Caco-2 (cell line): ENCODE measurements around the gene STIM2. TPM values are rescaled to one million over a fixed set of nuclear protein-coding genes. Genes with fewer than 3 reads are reported as not detected.

Experiments
- BruUV-seq: library from RNA; stranded (reverse); fragments of 400-500 nt; replicated peaks from 2 replicates; lab custom pipeline; 2021; lab: Mats Ljungman, UMichigan
- CTCF ChIA-PET: fragments of 300-600 bp; sonication (Branson Sonifier 250); formaldehyde crosslinking; loops from one replicate; lab custom pipeline; 2022; ENCODE audit warnings: antibody characterized with exemption; lab: Charles Lee
- POLR2A ChIA-PET: fragments of 300-600 bp; sonication (Branson Sonifier 250); formaldehyde crosslinking; loops from one replicate; lab custom pipeline; 2022; ENCODE audit warnings: antibody characterized with exemption; lab: Charles Lee
- DNase-seq, 2 experiments: peaks; one replicate each; pipeline versions ENCODE4 v3.0.0 to v3.0.0-alpha.2; 2020 to 2022
- H3K27me3 ChIP-seq: replicated peaks from 2 replicates; pipeline ENCODE4 v1.6.0; 2011; ENCODE audit warnings: low read length; ENCODE audit not compliant: control insufficient read depth, insufficient read depth
- H3K36me3 ChIP-seq: 2 replicates; pipeline ENCODE4 v1.5.1; 2011; ENCODE audit warnings: low read length; ENCODE audit not compliant: control insufficient read depth, insufficient read depth
- H3K4me1 ChIP-seq: fragments of 250-450 bp; sonication (Bioruptor Pico); 2 replicates; pipeline ENCODE4 v1.5.1; 2020; ENCODE audit warnings: mild to moderate bottlenecking
- H3K4me3 ChIP-seq: 2 replicates; pipeline ENCODE4 v1.5.1; 2011; ENCODE audit warnings: low read depth, mild to moderate bottlenecking, control low read depth, low read length
- H3K9me3 ChIP-seq: fragments of 250-450 bp; sonication (Bioruptor Pico); 2 replicates; pipeline ENCODE4 v1.5.1; 2020; ENCODE audit warnings: mild to moderate bottlenecking, moderate library complexity
- H3K27ac Mint-ChIP-seq: one replicate; pipeline ENCODE4 v1.8.0; 2022; ENCODE audit warnings: mixed read lengths; ENCODE audit not compliant: unreplicated experiment
- H3K27me3 Mint-ChIP-seq: one replicate; pipeline ENCODE4 v1.8.0; 2022; ENCODE audit warnings: mixed read lengths; ENCODE audit not compliant: insufficient read depth, unreplicated experiment
- H3K36me3 Mint-ChIP-seq: one replicate; pipeline ENCODE4 v1.8.0; 2022; ENCODE audit warnings: mild to moderate bottlenecking, mixed read lengths; ENCODE audit not compliant: insufficient read depth, unreplicated experiment
- H3K4me1 Mint-ChIP-seq: one replicate; pipeline ENCODE4 v1.8.0; 2022; ENCODE audit warnings: low read depth, mixed read lengths; ENCODE audit not compliant: unreplicated experiment
- H3K4me3 Mint-ChIP-seq: one replicate; pipeline ENCODE4 v1.8.0; 2022; ENCODE audit warnings: mild to moderate bottlenecking, moderate library complexity, mixed read lengths; ENCODE audit not compliant: unreplicated experiment
- H3K9me3 Mint-ChIP-seq: one replicate; pipeline ENCODE4 v1.8.0; 2022; ENCODE audit warnings: mixed read lengths; ENCODE audit not compliant: unreplicated experiment
- intact Hi-C: fragments of 100-400 bp; cut with micrococcal nuclease; formaldehyde crosslinking; loops from one replicate; pipeline ENCODE4 v1.10.0; 2022; ENCODE audit not compliant: unreplicated experiment
- total RNA-seq: library from RNA; stranded (reverse); gene quantifications from 2 replicates; pipeline ENCODE4 v1.2.3, GENCODE V29; 2022
- TF ChIP-seq, protein P1 (sequence below), 2 experiments: fragments of 200-600 bp in 1 of 2; IDR thresholded peaks; 1 replicate in 1 of 2; 2 replicates in 1 of 2; pipeline versions ENCODE4 v1.5.1 to v1.8.0; 2011 to 2022; ENCODE audit warnings: antibody characterized with exemption in 1 of 2, control low read depth in 1 of 2, inconsistent platforms in 1 of 2, low read depth in 1 of 2, low read length in 1 of 2, mild to moderate bottlenecking in 1 of 2, moderate library complexity in 1 of 2; ENCODE audit not compliant: insufficient read depth in 1 of 2, severe bottlenecking in 1 of 2, unreplicated experiment in 1 of 2

Gene STIM2
- total RNA-seq, 1 experiment from 2014 or later, result 27.2 TPM

GRCh38 chr4:26945794-26946193 lies 85.2 kb downstream of the STIM2 start:
- BruUV-seq, result no TSS peak
- Histone ChIP-seq H3K9me3 (no peaks in the 10 kb centered on the region), H3K4me1 (no peaks in the 10 kb centered on the region), H3K4me3 (no peak overlapping the region), H3K27me3 (no peaks in the 10 kb centered on the region), H3K36me3 (no peaks in the 10 kb centered on the region)
- ChIA-PET POLR2A (no interaction called here), CTCF (no interaction called here)
- no peak overlapping the region for H3K27ac Mint-ChIP-seq
- DNase-seq, result no peak
- H3K4me1 Mint-ChIP-seq, result no peaks in the 10 kb centered on the region
- no peaks in the 10 kb centered on the region for H3K9me3 Mint-ChIP-seq
- no peaks in the 10 kb centered on the region for H3K36me3 Mint-ChIP-seq
- H3K27me3 Mint-ChIP-seq, result no peaks in the 10 kb centered on the region
- H3K4me3 Mint-ChIP-seq, result no peak overlapping the region
- intact Hi-C loops, result no loop called here
- TF ChIP-seq, protein P1, sequence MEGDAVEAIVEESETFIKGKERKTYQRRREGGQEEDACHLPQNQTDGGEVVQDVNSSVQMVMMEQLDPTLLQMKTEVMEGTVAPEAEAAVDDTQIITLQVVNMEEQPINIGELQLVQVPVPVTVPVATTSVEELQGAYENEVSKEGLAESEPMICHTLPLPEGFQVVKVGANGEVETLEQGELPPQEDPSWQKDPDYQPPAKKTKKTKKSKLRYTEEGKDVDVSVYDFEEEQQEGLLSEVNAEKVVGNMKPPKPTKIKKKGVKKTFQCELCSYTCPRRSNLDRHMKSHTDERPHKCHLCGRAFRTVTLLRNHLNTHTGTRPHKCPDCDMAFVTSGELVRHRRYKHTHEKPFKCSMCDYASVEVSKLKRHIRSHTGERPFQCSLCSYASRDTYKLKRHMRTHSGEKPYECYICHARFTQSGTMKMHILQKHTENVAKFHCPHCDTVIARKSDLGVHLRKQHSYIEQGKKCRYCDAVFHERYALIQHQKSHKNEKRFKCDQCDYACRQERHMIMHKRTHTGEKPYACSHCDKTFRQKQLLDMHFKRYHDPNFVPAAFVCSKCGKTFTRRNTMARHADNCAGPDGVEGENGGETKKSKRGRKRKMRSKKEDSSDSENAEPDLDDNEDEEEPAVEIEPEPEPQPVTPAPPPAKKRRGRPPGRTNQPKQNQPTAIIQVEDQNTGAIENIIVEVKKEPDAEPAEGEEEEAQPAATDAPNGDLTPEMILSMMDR (IDR thresholded peaks at IDR 0.05; ENCODE audit: insufficient read depth in 1 of 2, low read depth in 1 of 2, low read length in 1 of 2, severe bottlenecking in 1 of 2, unreplicated experiment in 1 of 2), result no peak

DNA sequence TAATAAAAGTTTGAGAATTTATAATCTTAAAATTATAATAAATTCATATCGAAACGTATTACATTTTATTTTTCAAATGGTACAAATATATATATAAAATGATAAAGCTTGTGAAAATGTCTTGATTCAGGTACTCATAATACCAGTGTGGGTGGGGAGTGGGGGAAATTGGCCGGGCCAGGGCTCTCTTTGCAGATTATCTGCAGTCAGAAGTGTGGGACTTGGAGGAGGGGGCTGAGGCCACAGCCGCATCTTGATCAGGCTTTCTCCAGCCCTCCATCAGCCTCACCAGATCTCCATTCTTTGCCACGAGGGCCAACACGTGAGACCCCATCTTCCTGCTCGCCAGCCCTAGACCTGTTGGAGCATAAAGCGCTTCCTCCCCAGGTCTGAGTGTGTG lies 86.7 kb downstream of the STIM2 start:
- intact Hi-C loops, result no loop called here
- ChIA-PET POLR2A (no interaction called here), CTCF (no interaction called here)
- H3K4me3 Mint-ChIP-seq, result no peak overlapping the region
- H3K9me3 ChIP-seq, result no peaks in the 10 kb centered on the region
- H3K27me3 Mint-ChIP-seq, result no peaks in the 10 kb centered on the region
- H3K4me1 ChIP-seq, result no peaks in the 10 kb centered on the region
- no TSS peak for BruUV-seq
- H3K27me3 ChIP-seq, result no peaks in the 10 kb centered on the region
- H3K36me3 Mint-ChIP-seq, result no peaks in the 10 kb centered on the region
- no peaks in the 10 kb centered on the region for H3K9me3 Mint-ChIP-seq
- H3K27ac Mint-ChIP-seq, result no peak overlapping the region
- H3K4me3 ChIP-seq, result no peak overlapping the region
- DNase-seq, result no peak
- TF ChIP-seq, protein P1 (IDR thresholded peaks at IDR 0.05; ENCODE audit: insufficient read depth in 1 of 2, low read depth in 1 of 2, low read length in 1 of 2, severe bottlenecking in 1 of 2, unreplicated experiment in 1 of 2), result no peak
- H3K4me1 Mint-ChIP-seq, result no peaks in the 10 kb centered on the region
- H3K36me3 ChIP-seq, result no peaks in the 10 kb centered on the region

- ChIA-PET CTCF (no interaction called here), POLR2A (no interaction called here)
- Mint-ChIP-seq H3K27me3 (no peaks in the 10 kb centered on the region), H3K4me1 (no peaks in the 10 kb centered on the region), H3K36me3 (no peaks in the 10 kb centered on the region), H3K9me3 (no peaks in the 10 kb centered on the region), H3K27ac (no peak overlapping the region), H3K4me3 (no peak overlapping the region)
- H3K9me3 ChIP-seq, result no peaks in the 10 kb centered on the region
- H3K27me3 ChIP-seq, result no peaks in the 10 kb centered on the region
- no peak for DNase-seq
- no TSS peak for BruUV-seq
- H3K4me1 ChIP-seq, result no peaks in the 10 kb centered on the region
- H3K4me3 ChIP-seq, result no peak overlapping the region
- intact Hi-C loops, result no loop called here
- TF ChIP-seq, protein P1 (IDR thresholded peaks at IDR 0.05; ENCODE audit: insufficient read depth in 1 of 2, low read depth in 1 of 2, low read length in 1 of 2, severe bottlenecking in 1 of 2, unreplicated experiment in 1 of 2), result no peak
- H3K36me3 ChIP-seq, result no peaks in the 10 kb centered on the region
Observed at GRCh38 chr4:26950446-26950845, 89.8 kb downstream of the STIM2 start.
